Measurements from ENCODE around the gene COL10A1.
"Not testable (repeated sequence)": the region's sequence is repeated elsewhere in the genome, so short reads cannot be mapped to it uniquely, and the experiment has no call there.

COL10A1 gene

DNA sequence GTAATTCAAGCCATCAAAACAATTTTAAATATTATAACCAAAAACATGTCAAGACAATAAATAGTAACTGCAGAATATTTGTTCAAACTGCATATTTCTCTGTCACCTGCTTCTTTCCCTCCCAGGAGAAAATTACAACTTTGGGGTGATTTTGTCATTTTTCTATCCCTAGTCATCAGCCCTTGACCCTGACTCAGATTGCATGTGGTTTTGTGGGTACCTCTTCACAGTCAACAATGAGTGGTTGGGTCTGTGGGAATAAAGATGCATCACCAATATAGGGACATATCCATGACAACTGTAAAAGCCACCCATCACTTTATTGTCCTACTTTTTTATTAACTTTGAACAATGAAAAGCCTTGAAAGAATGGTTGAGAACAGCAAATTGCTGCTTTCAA is 7.3 kb downstream of the COL10A1 start:
- no peak for DNase-seq

DNA sequence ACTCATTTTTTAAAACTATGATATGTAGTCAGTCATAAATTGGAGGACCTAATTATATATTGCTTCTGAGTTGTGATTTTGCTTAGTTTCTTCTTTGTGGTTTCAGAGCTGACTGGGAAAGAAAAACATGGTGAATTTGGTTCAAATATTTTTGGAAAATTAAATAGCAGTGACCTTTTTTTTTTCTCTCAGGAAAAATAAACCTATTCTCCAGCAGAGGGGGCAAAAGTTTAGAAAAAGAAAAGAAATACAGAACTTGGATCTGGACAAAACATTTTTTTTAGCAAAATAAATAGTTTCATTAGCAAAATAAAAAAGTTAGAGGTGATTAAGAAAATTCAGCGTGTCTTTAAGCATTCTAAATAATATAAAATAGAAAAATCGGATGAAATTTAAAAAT is 10.2 kb downstream of the COL10A1 start:
- no peak for DNase-seq

GRCh38 chr6:116113386-116113785 is 12.5 kb downstream of the COL10A1 start:
- DNase-seq, result no peak

- no peak for DNase-seq
Observed at GRCh38 chr6:116111552-116112528, 14.1 kb downstream of the COL10A1 start.

DNA sequence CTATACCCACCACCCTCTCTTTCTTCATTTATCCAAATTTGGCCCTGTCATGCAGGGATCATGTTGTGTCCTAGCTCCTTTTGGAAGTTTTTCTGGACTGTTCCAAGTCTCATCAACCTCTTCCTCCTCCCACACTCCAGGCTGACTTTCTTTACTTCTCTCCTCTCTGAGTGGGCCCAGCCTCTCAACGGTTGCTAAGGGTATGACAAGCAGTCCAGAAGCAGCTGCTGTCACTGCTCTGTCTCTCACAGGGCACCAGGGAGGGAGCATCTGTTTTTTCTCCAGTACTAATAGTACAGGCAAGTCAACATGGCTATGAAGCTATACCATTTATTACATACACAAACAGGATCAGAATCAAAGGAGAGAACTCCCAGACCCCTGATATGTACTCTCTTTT is 17.1 kb downstream of the COL10A1 start:
- no peak for DNase-seq

DNA sequence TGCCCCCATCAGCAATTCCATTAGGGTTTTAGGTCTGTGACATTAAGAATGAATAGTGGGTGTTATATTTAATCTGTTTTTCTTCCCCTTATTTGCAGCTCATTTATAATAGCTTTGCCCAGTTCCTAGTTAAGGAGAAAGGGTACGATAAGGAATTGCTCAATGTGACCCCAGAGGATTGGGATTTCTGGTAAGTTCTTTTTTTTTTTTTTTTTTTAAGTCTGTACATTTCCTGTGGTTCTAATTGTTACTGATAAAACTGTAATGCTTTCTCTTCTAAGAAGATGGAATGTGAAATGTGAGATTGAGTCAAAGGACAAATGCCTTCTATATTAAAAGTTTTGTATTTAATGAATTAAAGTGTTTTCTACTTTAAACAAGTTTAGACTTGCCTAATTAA is 19.8 kb downstream of the COL10A1 start:
- no peak for DNase-seq

GRCh38 chr6:116105247-116105646 is 20.7 kb downstream of the COL10A1 start:
- DNase-seq, result no peak

GRCh38 chr6:116104636-116105035 is 21.3 kb downstream of the COL10A1 start:
- DNase-seq, result no peak

DNA sequence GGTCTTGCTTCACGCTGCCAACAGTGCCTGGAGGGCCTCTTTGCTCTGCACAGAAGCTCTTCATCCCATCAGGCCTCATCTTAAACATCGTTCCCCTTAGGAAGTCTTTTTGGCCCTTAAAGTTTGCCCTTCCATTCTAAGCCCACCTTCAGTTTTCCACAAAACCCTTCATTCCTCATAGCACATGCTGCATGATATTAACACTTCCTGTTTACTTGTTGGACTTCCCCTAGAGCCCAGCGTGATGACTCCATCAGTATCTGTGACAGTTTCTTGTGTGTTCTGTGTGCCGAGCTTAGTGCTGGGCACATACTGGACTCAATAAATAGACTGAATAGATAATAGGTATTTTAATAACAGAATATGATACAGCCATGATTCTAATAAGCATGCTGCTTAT is 23.1 kb downstream of the COL10A1 start:
- no peak for DNase-seq

GRCh38 chr6:116101790-116102189 is 24.1 kb downstream of the COL10A1 start:
- DNase-seq, result no peak

- DNase-seq, result no peak
Observed at GRCh38 chr6:116101302-116101718, 24.6 kb downstream of the COL10A1 start.

DNA sequence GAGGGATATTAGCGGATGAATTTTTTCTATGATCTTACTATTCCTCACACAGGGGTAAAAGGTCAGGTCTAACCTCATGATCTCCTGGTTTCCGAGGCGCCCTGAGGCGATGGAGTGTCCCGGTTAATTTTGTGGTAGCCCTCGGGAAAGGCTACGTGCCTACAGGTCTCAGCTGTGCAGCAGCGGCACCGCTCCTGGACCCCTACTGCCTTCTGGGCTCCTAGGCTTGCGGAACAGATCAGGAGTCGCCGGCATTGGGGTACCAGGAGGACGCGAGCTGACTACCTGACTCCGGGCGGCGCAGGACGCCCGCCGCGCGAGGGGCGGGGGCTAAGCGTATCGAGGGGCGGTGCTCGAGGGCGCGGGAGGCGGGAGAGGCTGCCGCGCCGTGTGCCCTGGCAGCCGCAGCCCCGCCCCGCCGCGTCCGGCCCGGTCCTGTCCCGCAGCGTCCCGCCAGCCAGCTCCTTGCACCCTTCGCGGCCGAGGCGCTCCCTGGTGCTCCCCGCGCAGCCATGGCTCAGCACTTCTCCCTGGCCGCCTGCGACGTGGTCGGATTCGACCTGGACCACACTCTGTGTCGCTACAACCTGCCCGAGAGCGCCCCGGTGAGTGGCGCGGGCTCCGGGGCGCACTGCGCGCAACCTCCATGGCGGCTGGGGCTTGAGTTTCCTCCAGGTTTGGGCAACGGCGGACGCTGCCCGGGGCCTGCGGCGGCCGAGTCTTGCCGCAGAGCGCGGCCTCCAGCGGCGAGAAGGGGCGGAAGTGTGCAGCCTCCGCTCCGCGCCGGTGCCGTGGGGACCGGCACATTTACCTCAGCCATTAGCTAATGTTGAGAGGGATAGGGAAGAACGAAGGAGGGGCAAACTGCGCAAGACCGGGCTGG is 25.3 kb downstream of the COL10A1 start, which contains the start of gene NT5DC1:
TSS of gene NT5DC1 (plus strand) at position 435 of the 883 bp plus-strand sequence. CDS start at position 513, 78 bp downstream.
- peak; percentile 58 to 91 (median 80) for DNase-seq

GRCh38 chr6:116099036-116099435 is 26.9 kb downstream of the COL10A1 start:
- DNase-seq, result no peak

DNA sequence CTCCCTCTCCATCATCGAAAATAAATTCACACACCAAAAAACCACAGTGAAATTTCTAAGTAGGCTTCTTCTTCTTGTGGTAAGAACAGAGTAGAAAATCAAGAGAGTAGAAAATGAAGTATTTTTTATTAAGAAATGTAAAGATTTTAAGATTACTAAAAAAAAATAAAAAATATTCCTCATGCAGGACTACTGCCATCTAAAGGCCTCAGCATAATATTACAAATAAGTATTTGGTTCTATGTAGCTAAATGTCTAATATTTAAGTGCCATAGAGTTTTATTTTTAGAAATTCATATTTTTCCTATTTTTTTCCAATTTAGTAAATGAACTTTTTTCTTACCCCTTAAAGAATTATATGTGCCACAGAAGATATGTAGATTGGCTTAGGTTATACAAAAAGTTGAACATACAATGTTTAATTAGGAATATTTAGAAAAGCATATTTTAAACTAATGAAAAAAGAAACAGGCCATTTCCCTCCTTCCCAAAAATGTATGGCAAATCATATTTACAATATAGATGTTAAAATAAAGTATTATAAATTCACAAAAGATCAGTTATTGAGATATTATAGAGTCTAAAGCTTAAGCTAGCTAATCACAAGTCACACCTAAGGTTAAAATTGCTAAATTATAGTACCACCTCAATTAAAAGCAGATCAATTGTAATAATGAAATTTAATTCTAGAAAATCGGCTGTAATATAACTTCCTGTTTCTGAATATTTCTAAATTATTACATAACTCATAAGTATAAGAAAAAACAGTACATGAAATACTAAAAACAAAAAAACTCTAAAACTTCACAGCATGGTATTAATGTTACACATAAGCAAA is 28.7 kb downstream of the COL10A1 start:
- no peak for DNase-seq

GRCh38 chr6:116096048-116096759 is 29.7 kb downstream of the COL10A1 start:
- not testable (repeated sequence) for DNase-seq

DNA sequence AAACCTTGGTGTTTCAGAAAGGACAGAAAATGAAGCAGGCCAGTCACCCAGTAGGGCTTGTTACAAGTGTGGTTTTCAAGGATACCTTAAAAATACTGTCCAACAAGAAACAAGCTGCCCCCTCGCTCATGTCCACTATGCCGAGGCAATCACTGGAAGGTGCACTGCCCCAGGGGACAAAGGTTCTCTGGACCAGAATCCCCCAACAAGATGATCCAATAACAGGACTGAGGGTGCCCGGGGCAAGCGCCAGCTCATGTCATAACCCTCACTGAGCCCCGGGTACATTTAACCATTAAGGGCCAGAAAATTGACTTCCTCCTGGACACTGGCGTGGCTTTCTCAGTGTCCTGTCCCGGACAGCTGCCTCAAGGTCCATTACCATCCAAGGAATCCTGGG is 31.9 kb downstream of the COL10A1 start:
- no peak for DNase-seq

DNA sequence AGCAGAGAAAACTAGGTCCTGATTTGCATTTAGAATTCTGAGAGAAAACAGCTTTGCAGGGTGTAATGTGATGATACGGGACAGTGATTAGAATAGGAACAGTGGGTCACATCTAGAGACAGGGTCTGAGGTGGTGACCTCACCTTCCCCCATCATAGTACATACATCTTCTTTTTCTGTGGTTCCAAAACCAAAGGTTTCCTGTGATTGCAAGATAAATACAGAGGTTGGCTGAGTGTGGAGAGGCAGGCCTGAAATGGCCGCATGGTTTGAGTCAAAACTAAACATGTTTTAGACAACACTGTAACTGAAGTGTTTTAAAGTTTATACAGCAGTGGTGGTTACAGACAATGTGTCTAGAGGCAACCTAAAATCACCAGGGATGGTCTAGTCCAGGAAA is 35.7 kb downstream of the COL10A1 start:
- no peak for DNase-seq

GRCh38 chr6:116088946-116089345 is 37.0 kb downstream of the COL10A1 start:
- no peak for DNase-seq

DNA sequence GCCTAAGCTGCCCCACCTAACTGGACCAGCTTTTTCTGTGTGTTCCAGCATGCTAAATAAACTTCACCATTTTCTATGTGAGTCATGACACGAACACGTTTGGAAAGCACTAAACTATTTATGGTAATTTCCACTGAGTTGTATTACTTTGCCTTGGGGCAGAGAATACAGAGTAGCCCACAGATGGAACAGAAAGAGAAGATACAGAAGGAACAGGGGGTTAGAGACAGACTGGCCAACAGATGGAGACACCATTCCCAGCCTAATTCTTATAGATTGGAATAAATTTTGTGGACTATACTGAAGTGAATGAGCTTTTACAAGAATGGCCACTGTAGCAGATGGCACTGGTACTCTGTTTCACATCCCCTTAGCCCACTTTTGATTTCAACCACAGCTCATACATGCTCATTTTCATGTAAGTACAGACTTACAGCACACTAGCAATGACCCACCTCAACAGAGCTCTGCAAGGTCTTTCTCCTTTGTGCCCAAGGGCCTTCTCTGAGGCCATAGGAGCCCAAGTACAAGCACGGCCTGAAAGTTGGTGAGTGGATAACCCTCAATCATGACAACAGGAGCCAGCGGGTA is 38.4 kb downstream of the COL10A1 start:
- no peak for DNase-seq

DNA sequence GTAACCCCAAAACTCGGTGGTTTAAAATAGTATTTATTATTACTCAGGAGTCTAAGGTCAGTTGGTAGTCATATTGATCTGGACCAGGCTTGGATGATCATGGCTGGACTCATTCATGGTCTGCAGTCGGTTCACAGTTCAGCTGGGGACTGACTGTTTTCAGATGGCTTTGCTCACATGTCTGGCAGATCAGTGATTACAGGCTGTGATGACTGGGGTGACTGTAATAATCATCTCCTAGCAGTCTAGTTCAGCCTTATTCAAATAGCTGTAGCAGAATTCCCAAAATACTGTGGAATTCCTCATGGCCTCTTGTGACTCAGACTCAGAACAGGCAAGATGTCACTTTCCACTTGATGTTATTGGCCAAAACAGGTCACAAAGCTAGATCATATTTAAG is 41.6 kb downstream of the COL10A1 start:
- DNase-seq, result no peak

GRCh38 chr6:116083052-116083451 is 42.9 kb downstream of the COL10A1 start:
- DNase-seq, result no peak

DNA sequence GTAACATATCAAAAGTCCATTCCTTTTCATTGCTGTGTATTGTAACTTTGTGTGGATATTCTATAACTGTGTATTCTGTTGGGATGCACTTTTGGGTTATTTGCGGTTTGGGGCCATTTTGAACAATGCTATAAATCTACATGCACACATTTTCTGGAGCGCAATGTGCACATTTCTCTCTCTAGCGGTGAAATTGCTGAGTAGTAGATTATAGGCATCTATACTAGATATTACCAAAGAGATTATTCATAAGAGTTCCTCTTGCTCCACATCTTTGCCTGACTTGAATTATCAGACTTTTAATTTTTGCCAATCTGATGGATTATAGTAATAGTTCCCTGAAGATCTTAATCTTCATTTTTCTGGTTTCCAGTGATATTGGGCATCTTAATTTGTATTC is 47.0 kb downstream of the COL10A1 start:
- no peak for DNase-seq
